KMS-11 (cell line): ENCODE measurements around the gene MNX1.

ENCODE experiments used
- H2AFZ ChIP-seq: fragments of 200-600 bp; sonication (generic); 2 replicates; pipeline ENCODE4 v1.6.1; 2016; ENCODE audit warnings: antibody characterized with exemption, mixed run types, low read depth
- H3K27ac ChIP-seq: fragments of 200-600 bp; sonication (generic); 2 replicates; pipeline ENCODE4 v1.6.1; 2016; ENCODE audit warnings: mild to moderate bottlenecking, mixed run types
- H3K27me3 ChIP-seq: fragments of 200-600 bp; sonication (generic); 2 replicates; pipeline ENCODE4 v1.6.1; 2017; ENCODE audit warnings: mild to moderate bottlenecking, low read depth, mixed run types, moderate library complexity; ENCODE audit not compliant: insufficient read depth
- H3K36me3 ChIP-seq: fragments of 200-600 bp; sonication (generic); 2 replicates; pipeline ENCODE4 v1.6.1; 2017; ENCODE audit warnings: mild to moderate bottlenecking, mixed run types; ENCODE audit not compliant: insufficient read depth
- H3K4me1 ChIP-seq: fragments of 200-600 bp; sonication (generic); 2 replicates; pipeline ENCODE4 v1.6.1; 2016; ENCODE audit warnings: mild to moderate bottlenecking, low read depth, mixed run types; ENCODE audit not compliant: poor library complexity, severe bottlenecking
- H3K4me2 ChIP-seq: fragments of 200-600 bp; sonication (generic); 2 replicates; pipeline ENCODE4 v1.7.0; 2016; ENCODE audit warnings: mild to moderate bottlenecking, mixed run types
- H3K4me3 ChIP-seq: fragments of 200-600 bp; sonication (generic); IDR thresholded peaks from 2 replicates; pipeline ENCODE4 v1.6.1; 2017; ENCODE audit warnings: low read depth, low read length, mixed read lengths; ENCODE audit not compliant: insufficient read depth
- H3K79me2 ChIP-seq: fragments of 200-600 bp; sonication (generic); 2 replicates; pipeline ENCODE4 v1.6.1; 2016; ENCODE audit warnings: low read depth, mixed run types; ENCODE audit not compliant: insufficient read depth
- H3K9ac ChIP-seq: fragments of 200-600 bp; sonication (generic); 2 replicates; pipeline ENCODE4 v1.6.1; 2016; ENCODE audit warnings: mild to moderate bottlenecking, mixed run types
- H4K20me1 ChIP-seq: fragments of 200-600 bp; sonication (generic); 2 replicates; pipeline ENCODE4 v1.6.1; 2016; ENCODE audit warnings: mild to moderate bottlenecking, mixed run types; ENCODE audit not compliant: insufficient read depth
- CTCF ChIP-seq: fragments of 200-600 bp; sonication (generic); conservative IDR thresholded peaks from 2 replicates; pipeline ENCODE4 v1.6.1; 2017; ENCODE audit warnings: low read depth, mild to moderate bottlenecking, antibody characterized with exemption, low read length, moderate library complexity, mixed read lengths

The MNX1 gene

GRCh38 chr7:157043745-157044144, 33.3 kb upstream of the MNX1 start:
- no peak overlapping the region for H3K9ac ChIP-seq

GRCh38 chr7:157041514-157042277, 31.2 kb upstream of the MNX1 start:
- H4K20me1 ChIP-seq = no peaks in the 10 kb centered on the region
- no peak overlapping the region for H2AFZ ChIP-seq
- no peak overlapping the region for H3K4me3 ChIP-seq
- H3K27me3 ChIP-seq = no peaks in the 10 kb centered on the region
- TF ChIP-seq CTCF = no peak
- no peak overlapping the region for H3K27ac ChIP-seq
- H3K36me3 ChIP-seq = no peaks in the 10 kb centered on the region
- no peak overlapping the region for H3K4me2 ChIP-seq
- no peak overlapping the region for H3K9ac ChIP-seq
- no peaks in the 10 kb centered on the region for H3K4me1 ChIP-seq
- H3K79me2 ChIP-seq = no peaks in the 10 kb centered on the region

More at GRCh38 chr7:157043745-157044144, 33.3 kb upstream of the MNX1 start:
- H3K27ac ChIP-seq = no peak overlapping the region
- no peak overlapping the region for H3K4me2 ChIP-seq
- no peak overlapping the region for H3K4me3 ChIP-seq
- no peaks in the 10 kb centered on the region for H3K79me2 ChIP-seq
- H4K20me1 ChIP-seq = no peaks in the 10 kb centered on the region
- H3K4me1 ChIP-seq = no peaks in the 10 kb centered on the region
- no peak for TF ChIP-seq CTCF
- no peaks in the 10 kb centered on the region for H3K36me3 ChIP-seq
- H3K27me3 ChIP-seq = no peaks in the 10 kb centered on the region
- no peak overlapping the region for H2AFZ ChIP-seq

GRCh38 chr7:157041004-157041403, 30.5 kb upstream of the MNX1 start:
- H3K9ac ChIP-seq = no peak overlapping the region
- H3K36me3 ChIP-seq = no peaks in the 10 kb centered on the region
- H3K27me3 ChIP-seq = no peaks in the 10 kb centered on the region
- no peak overlapping the region for H2AFZ ChIP-seq
- H4K20me1 ChIP-seq = no peaks in the 10 kb centered on the region
- H3K4me1 ChIP-seq = no peaks in the 10 kb centered on the region
- no peaks in the 10 kb centered on the region for H3K79me2 ChIP-seq
- TF ChIP-seq CTCF = no peak
- no peak overlapping the region for H3K27ac ChIP-seq
- H3K4me3 ChIP-seq = no peak overlapping the region
- no peak overlapping the region for H3K4me2 ChIP-seq

GRCh38 chr7:157037635-157038034, 27.2 kb upstream of the MNX1 start:
- Histone ChIP-seq H3K36me3 (no peaks in the 10 kb centered on the region), H3K79me2 (no peaks in the 10 kb centered on the region), H3K4me1 (no peaks in the 10 kb centered on the region), H3K27me3 (no peaks in the 10 kb centered on the region), H4K20me1 (no peaks in the 10 kb centered on the region), H3K27ac (no peak overlapping the region), H2AFZ (no peak overlapping the region), H3K4me2 (no peak overlapping the region), H3K4me3 (no peak overlapping the region), H3K9ac (no peak overlapping the region)
- TF ChIP-seq CTCF = no peak
